Measurements from ENCODE around the gene PCSK7.

PCSK7 gene

GRCh38 chr11:117219995-117220394, 11.9 kb downstream of the PCSK7 start:
- ChIA-PET CTCF (no interaction called here), POLR2A (no interaction called here)
- TF ChIP-seq HDGF (IDR thresholded peaks at IDR 0.05; ENCODE audit: borderline replicate concordance) (no peak), CTBP1 (IDR thresholded peaks at IDR 0.05; ENCODE audit: borderline replicate concordance) (no peak), FOXM1 (IDR thresholded peaks at IDR 0.05; ENCODE audit: borderline replicate concordance) (no peak), NFRKB (IDR thresholded peaks at IDR 0.05) (no peak)
- DNase-seq (ENCODE audit: extremely low spot score), result no peak

- TF ChIP-seq FOXK2 (IDR thresholded peaks at IDR 0.05) (no peak), FOXM1 (IDR thresholded peaks at IDR 0.05; ENCODE audit: borderline replicate concordance) (no peak)
- DNase-seq (ENCODE audit: extremely low spot score), result no peak
- ChIA-PET CTCF (no interaction called here), POLR2A (no interaction called here)
Measured at GRCh38 chr11:117219455-117219854, 12.4 kb downstream of the PCSK7 start.

- no peak for DNase-seq (ENCODE audit: extremely low spot score)
- CTCF ChIA-PET, result no interaction called here
Measured at GRCh38 chr11:117219001-117219400, 12.9 kb downstream of the PCSK7 start.

GRCh38 chr11:117218133-117218915, 13.5 kb downstream of the PCSK7 start:
- POLR2A ChIA-PET, result no interaction called here
- DNase-seq (ENCODE audit: extremely low spot score), result no peak
- CTCF ChIA-PET, result interaction anchor here (0.9 kb wide), 1 partner anchor 8 kb away, joined by 3 read pairs; no protein-coding TSS in a partner anchor
- TF ChIP-seq TARDBP (IDR thresholded peaks at IDR 0.05), result no peak
- no peak for TF ChIP-seq FOXK2 (IDR thresholded peaks at IDR 0.05)
- no peak for TF ChIP-seq FOXA1 (IDR thresholded peaks at IDR 0.05)
- TF ChIP-seq L3MBTL2 (conservative IDR thresholded peaks at IDR 0.05), result no peak
- TF ChIP-seq FOXM1 (IDR thresholded peaks at IDR 0.05; ENCODE audit: borderline replicate concordance), result no peak
- TF ChIP-seq ZNF384 (IDR thresholded peaks at IDR 0.05), result no peak
- TF ChIP-seq LEF1 (IDR thresholded peaks at IDR 0.05; ENCODE audit: borderline replicate concordance), result no peak
- no peak for TF ChIP-seq NFRKB (IDR thresholded peaks at IDR 0.05)
- TF ChIP-seq ELF4 (IDR thresholded peaks at IDR 0.05), result no peak
- TF ChIP-seq PKNOX1 (IDR thresholded peaks at IDR 0.05), result no peak

More at GRCh38 chr11:117219001-117219400, 12.9 kb downstream of the PCSK7 start:
- TF ChIP-seq FOXA1 (IDR thresholded peaks at IDR 0.05), result no peak
- no peak for TF ChIP-seq L3MBTL2 (conservative IDR thresholded peaks at IDR 0.05)
- no peak for TF ChIP-seq TARDBP (IDR thresholded peaks at IDR 0.05)
- TF ChIP-seq BHLHE40 (IDR thresholded peaks at IDR 0.05; ENCODE audit: borderline replicate concordance), result no peak
- TF ChIP-seq LEF1 (IDR thresholded peaks at IDR 0.05; ENCODE audit: borderline replicate concordance), result no peak
- TF ChIP-seq ZNF384 (IDR thresholded peaks at IDR 0.05), result no peak
- no peak for TF ChIP-seq PKNOX1 (IDR thresholded peaks at IDR 0.05)
- TF ChIP-seq FOXM1 (IDR thresholded peaks at IDR 0.05; ENCODE audit: borderline replicate concordance), result no peak
- no peak for TF ChIP-seq ELF4 (IDR thresholded peaks at IDR 0.05)
- no peak for TF ChIP-seq ARNT (IDR thresholded peaks at IDR 0.05)
- POLR2A ChIA-PET, result no interaction called here

- ChIA-PET CTCF (interaction anchor here (0.9 kb wide), 1 partner anchor 9 kb away, joined by 3 read pairs; no protein-coding TSS in a partner anchor), POLR2A (no interaction called here)
- no peak for DNase-seq (ENCODE audit: extremely low spot score)
- TF ChIP-seq L3MBTL2 (conservative IDR thresholded peaks at IDR 0.05), result no peak
- no peak for TF ChIP-seq HDGF (IDR thresholded peaks at IDR 0.05; ENCODE audit: borderline replicate concordance)
- TF ChIP-seq BHLHE40 (IDR thresholded peaks at IDR 0.05; ENCODE audit: borderline replicate concordance), result no peak
- no peak for TF ChIP-seq FOXA1 (IDR thresholded peaks at IDR 0.05)
- TF ChIP-seq ARNT (IDR thresholded peaks at IDR 0.05), result no peak
- TF ChIP-seq ELF4 (IDR thresholded peaks at IDR 0.05), result no peak
- no peak for TF ChIP-seq TARDBP (IDR thresholded peaks at IDR 0.05)
- no peak for TF ChIP-seq NFRKB (IDR thresholded peaks at IDR 0.05)
- no peak for TF ChIP-seq LEF1 (IDR thresholded peaks at IDR 0.05; ENCODE audit: borderline replicate concordance)
- TF ChIP-seq FOXK2 (IDR thresholded peaks at IDR 0.05), result no peak
- TF ChIP-seq SUZ12 (IDR thresholded peaks at IDR 0.05), result no peak
- TF ChIP-seq ZNF384 (IDR thresholded peaks at IDR 0.05), result no peak
- no peak for TF ChIP-seq FOXM1 (IDR thresholded peaks at IDR 0.05; ENCODE audit: borderline replicate concordance)
- TF ChIP-seq SP1 (IDR thresholded peaks at IDR 0.05), result no peak
- no peak for TF ChIP-seq CTBP1 (IDR thresholded peaks at IDR 0.05; ENCODE audit: borderline replicate concordance)
- no peak for TF ChIP-seq PKNOX1 (IDR thresholded peaks at IDR 0.05)
Measured at GRCh38 chr11:117217141-117218084, 14.5 kb downstream of the PCSK7 start.
